Measurements from ENCODE around the gene HMCN2.
A peak's percentile ranks its signal among the peaks of the same experiment; 100 is the strongest.

HMCN2 gene

GRCh38 chr9:130437011-130437789, 171.6 kb downstream of the HMCN2 start:
- no peak for DNase-seq

DNA sequence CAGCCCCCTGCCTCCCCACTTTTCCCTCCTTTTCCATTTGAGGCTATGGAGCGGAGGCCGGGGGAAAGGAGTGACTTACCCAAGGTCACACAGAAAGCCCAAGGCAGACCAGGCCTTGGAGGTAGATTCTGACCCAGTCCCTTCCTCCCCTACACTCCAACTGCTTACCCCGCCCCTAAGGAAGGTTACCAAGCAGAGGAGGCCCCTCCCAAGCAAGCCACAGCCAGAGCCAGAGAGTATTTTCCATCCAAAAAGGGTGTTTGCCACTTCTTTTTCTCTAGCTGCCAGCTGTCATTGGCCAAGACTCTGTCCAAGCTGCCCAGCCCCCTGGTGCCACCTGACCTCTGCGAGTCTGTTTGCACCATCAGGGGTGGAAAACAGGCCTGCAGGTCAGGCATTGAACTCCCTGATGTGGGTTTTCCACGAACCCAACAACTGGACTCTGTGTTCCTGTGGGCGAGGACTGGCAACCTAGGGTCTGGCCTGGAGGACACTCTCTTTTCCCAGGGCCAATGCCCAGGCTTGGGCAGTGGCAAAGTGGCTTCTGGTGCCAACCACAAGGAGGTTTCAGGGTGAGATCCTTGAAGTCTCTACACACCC, 172.9 kb downstream of the HMCN2 start:
- no peak for DNase-seq

DNA sequence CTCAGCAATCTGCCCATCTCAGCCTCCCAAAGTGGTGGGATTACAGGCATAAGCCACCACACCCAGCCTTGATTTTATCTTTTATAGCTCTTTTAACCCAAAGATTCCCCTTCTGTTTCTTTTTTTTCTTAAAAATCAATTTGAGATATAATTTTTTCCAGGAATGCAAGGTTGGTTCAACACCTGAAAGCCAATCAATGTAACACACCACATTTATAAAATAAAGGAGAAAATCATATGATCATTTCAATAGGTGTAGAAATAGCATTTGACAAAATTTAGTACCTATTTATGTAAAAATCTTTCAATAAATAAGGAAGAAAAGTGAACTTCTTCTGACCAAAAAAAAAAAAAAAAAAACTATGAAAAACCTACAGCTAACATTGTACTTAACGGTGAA, 175.5 kb downstream of the HMCN2 start:
- no peak for DNase-seq

DNA sequence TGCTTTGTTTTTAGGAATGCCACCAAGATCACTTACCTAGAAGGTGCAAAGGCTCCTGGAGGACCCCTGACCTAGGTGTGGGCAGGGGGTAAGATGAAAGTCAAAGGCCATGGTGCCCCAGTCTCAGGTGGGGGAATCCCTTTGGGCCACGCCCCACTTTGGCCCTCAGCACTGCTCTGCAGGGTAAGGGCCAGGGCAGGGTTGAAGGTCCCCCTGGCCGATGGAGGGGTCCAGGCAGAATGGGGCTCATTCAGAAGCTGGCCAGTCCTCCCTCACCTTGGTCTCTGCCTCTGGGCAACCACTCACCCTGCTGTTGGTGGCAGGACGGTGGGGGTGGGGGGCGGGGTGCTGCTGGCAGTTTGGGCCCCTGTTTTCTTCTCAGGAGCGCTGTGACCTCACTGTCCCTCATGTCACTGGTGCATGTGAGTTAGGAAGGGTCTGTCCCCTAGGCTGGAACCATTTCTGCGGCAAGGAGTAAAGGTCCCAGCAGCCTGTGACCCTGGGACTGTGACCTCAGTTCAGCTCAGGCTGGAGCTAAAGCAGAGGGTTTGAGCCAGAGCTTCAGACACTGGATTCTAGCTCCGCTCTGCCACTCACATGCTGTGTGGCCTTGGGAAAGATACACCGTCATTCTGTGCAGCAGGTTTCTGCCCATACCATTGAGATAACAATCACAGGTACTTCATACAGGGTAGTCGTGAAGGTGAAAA, 177.3 kb downstream of the HMCN2 start:
- DNase-seq = no peak

- no peak for DNase-seq
Observed at GRCh38 chr9:130443456-130443801, 177.9 kb downstream of the HMCN2 start.

- no peak for DNase-seq
Observed at GRCh38 chr9:130443840-130444492, 178.4 kb downstream of the HMCN2 start.

GRCh38 chr9:130444565-130445221, 179.1 kb downstream of the HMCN2 start, which contains the start of gene ASS1:
ASS1 (plus strand) TSS chr9:130444961; CDS start chr9:130452229, 7,268 bp downstream.
- peak in 1 of 2 donors; percentile 25 for DNase-seq

DNA sequence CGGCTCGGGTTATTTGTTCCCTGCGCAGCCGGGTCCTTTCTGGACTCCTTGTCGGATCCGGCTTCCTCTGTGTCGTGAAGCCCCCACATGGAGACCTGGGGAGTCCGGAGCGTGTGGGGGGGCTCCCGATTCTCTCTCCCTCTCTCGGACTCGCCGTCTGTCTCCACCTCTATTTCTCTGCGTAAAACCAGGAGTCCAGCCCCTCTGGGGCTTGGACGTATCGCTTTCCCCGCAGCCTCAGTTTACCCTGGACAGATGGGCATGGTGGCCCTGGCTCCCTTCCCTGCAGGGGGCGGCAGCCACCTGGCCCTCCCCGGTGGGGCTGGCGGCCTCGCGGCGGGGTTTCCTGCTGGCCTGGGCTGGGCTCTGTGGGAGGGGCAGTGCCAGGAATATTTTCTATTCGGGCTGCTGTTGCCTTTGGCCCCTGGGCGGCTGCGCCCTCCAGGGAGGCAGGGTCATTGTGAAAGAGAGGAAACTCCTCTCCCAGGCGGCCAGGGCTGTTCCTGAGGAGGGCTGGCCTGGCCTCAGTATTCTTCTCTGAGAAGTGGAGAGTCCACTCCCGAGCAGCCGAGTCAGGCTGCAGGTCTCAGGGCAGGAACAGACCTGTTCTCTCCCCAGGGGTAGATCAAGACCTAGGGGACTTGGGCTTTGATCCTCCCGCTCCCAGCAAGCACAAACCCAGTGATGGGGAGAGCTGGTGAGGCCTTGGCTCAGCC, 179.9 kb downstream of the HMCN2 start:
- no peak for DNase-seq

DNA sequence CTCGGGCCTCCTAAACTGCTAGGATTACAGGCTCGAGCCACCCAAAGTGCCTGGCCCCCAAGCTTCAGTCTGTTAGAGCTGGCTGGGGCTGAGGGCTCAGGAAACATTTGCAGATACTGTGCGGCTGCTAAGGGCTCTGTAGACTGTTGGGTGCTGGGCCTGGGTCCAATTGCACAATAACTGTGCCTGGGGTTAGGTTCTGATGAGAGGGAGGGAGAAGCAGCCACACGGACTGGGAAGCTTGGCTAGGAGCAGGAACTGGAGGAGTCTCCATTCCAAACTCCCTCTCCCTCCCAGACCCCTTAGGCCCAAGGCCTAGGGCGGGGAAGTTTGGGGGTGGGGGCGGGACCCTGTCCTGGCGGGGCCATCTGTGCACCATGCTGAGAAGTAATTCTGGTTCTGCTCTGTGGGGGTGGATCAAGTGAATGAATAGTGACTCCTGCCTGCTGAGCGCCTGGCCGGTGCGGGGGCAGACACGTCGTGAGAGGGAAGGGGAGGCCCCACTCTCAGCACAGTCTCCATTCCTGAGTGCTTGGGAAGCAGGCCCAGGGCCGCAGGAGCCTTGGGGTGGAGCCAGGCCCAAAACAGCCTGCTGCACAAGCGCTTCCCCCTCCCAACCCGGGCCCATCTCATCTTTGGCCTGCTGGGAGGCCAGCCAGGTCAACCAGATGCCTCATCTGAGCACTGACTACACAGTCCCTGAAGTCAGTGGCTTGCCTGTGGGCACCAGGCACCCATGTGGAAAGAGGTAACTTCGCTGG, 180.7 kb downstream of the HMCN2 start:
- DNase-seq = peak in 1 of 2 donors; percentile 39

- DNase-seq = no peak
Observed at GRCh38 chr9:130447193-130447816, 181.7 kb downstream of the HMCN2 start.

GRCh38 chr9:130448035-130448624, 182.6 kb downstream of the HMCN2 start:
- no peak for DNase-seq

DNA sequence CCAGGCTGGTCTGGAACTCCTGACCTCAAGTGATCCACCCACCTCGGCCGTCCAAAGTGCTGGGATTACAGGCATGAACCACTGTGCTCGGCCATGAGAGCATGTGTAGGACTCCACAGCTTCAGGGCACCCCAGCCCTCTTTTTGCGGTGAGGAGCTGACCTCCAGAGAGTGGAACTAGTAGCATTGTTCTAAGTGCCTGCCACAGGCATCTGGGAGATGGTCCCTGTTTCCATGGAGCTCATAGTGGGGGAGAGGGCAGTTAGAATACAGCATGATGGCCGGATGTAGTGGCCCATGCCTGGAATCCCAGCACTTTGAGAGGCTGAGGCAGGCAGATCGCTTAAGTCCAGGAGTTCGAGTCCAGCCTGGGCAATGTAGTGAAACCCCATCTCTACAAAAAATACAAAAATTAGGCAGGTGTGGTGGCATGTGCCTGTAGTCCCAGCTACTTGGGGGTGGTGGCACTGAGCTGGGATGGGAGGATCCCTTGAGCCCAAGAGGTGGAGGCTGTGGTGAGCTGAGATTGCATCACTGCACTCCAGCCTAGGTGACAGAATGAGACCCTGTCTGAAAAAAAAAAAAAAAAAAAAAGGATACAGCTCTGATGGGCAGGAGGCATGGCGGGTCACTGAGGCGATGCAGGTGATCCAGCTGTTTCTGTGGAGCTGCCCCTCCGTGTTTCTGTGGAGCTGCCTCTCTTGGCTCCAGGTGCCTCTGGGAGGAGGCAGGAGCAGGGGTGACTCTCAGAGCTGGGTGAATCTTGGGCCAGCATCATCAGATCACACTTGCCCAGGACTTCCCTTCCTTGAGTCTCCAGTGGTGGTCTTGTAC, 183.4 kb downstream of the HMCN2 start:
- DNase-seq = no peak

DNA sequence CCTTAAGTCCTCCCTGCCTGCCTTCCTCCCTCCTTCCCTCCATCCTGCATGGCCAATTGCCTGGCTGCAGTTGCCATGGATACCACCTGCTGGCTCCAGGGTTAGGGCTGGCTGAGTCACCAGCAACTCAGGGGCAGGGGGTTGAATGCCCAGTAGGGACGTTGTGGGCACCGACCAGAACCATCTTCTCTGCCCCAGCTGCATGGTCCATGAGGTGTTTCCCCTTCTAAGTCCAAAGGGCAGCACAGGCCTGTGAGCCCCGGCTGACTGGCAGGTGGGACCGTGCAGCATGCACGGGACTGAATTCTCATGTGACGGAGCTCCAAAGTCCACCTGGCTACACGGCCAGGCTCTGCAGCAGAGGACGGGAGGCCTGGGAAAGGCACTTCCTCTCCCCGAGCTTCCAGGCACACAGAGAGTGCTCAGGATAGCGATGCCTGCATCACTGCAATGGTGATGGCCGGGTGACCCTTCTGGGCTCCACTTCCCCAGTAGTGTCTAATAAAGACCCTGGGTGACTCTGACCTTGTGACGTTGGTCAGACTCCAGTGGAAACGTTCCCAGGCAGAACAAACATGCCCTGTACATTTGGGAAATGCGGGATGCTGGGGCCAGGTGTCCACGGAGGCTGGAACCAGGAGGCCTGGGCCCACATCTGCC, 184.9 kb downstream of the HMCN2 start:
- DNase-seq = no peak

- DNase-seq = no peak
Observed at GRCh38 chr9:130451004-130451390, 185.4 kb downstream of the HMCN2 start.

DNA sequence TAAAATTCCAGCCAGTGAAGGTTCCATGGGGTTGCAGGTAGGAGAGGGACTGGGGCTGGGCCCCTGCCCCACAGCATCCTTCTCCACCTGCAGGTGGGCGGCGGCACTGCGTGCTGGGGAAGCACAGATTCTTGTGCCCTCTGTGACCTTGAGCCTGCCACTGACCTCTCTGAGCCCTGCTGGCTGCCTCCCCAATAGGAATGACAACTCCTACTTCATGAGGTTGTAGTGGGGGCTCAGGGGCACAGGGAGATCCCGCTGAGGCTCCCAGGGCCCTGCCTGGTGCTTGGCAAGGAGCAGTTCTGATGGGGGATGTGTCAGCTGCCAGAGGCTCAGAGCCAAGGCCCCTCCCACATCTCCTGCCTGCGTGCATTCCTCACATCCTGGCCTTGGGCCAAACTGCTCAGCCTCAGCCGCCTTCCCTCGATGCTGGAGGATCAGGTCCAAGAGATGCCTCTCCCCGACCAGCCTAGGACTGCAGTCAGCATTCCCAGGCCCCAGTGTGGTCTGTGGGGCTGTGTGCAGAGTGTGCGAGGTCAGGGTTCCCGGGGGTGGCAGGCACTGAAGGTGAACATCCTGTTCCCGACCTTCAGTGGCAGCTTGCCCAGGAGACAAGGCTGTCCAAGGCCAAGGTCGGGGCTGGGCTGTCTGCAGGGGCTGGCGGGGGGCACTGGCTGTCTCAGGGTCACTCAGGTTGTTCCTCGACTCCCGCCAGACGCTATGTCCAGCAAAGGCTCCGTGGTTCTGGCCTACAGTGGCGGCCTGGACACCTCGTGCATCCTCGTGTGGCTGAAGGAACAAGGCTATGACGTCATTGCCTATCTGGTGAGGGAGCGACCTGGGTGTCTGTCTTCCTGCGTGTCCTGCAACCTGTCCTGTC, 186.2 kb downstream of the HMCN2 start:
- no peak for DNase-seq

DNA sequence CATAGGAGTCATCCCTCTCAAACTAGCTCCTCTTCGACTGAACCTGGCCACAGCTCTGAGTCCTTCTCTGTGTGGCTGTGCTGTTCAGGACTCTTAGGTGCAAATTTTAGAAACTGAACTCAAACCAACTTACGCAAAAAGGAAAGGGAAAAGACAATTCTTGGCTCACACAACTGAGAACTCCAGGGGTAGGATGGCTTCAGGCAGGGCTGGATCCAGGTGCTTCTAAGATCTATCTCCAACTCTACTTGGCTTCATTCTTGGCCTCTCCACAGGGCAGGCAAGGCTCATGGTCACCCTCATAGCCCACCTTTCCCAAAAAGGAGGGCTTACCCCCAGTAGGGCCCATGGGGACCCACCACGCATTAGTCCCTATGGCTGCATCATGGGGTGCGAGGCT, 187.3 kb downstream of the HMCN2 start:
- no peak for DNase-seq

DNA sequence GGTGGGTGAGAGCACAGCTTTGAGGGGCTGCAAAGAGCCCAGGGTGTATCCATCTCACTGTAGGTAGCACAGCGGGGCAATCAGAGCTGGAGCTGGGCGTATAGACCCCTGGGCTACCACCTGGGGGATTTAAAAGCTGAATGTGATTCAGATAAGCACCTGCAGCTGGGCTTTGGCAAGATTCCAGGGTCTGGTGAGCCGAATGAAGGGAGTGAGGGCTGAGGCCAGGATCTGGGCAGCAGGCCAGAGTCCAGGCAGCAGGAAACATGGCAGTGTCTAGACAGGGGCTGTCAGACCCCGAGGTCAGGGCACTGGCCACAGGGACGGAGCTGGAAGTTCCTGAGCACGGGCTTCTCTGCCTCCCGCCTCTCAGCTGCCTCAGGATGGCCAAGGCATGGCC, 187.9 kb downstream of the HMCN2 start:
- DNase-seq = no peak
